Measurements from ENCODE around the gene C19orf73.
"Not testable (repeated sequence)": the region's sequence is repeated elsewhere in the genome, so short reads cannot be mapped to it uniquely, and the experiment has no call there.

C19orf73 gene

DNA sequence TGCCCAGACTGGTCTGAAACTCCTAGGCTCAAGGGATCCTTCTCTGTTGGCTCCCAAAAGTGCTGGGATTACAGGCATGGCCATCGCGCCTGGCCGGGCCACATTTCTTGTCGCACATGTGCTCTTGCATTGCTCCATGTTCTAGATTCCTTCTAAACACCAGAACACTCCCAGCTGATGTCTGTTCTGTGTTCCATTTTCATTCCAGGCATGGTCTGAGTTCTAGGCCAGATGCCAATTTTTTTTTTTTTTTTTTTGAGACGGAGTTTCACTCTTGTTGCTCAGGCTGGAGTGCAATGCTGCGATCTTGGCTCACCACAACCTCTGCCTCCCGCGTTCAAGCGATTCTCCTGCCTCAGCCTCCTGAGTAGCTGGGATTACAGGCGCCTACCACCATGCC is 2.9 kb upstream of the C19orf73 start:
- DNase-seq: not testable (repeated sequence)

DNA sequence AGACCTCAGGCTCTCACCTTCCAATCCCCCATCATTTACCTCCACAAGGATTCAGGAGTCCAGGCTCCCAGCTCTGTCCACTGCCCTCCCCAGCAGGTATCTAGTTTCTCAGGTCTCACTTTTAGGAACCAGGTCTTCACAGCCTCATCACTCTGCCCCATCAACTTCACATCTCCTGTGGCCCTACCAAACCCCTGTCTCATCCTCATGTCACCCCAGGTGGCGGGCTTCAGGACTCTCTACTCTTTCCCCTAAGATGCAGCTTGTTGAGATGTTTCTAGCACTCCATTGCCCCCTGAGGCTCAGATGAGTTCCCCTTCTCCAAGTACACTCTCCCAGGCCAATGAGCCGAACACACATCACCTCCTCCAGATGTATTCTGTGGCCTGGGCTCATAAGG is 1.9 kb upstream of the C19orf73 start:
- no peak for DNase-seq

DNA sequence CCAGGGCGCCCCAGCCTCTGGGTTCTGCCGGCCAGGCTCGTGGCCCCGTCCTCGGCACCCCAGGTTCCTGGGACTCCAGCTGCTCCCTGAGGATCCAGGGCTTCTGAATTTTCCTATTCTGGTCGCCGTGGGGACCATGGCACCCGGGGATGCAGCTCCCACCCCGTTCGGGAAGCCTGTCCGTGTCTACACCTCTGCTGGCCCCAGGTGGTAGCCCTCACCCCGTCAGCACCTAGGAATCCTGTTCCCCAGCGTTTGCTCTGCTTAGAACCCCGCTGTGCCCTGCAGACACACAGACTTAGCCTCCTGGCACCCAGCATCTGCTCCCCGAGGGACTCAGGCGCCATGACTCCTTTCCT is 1.4 kb upstream of the C19orf73 start:
- no peak for DNase-seq

DNA sequence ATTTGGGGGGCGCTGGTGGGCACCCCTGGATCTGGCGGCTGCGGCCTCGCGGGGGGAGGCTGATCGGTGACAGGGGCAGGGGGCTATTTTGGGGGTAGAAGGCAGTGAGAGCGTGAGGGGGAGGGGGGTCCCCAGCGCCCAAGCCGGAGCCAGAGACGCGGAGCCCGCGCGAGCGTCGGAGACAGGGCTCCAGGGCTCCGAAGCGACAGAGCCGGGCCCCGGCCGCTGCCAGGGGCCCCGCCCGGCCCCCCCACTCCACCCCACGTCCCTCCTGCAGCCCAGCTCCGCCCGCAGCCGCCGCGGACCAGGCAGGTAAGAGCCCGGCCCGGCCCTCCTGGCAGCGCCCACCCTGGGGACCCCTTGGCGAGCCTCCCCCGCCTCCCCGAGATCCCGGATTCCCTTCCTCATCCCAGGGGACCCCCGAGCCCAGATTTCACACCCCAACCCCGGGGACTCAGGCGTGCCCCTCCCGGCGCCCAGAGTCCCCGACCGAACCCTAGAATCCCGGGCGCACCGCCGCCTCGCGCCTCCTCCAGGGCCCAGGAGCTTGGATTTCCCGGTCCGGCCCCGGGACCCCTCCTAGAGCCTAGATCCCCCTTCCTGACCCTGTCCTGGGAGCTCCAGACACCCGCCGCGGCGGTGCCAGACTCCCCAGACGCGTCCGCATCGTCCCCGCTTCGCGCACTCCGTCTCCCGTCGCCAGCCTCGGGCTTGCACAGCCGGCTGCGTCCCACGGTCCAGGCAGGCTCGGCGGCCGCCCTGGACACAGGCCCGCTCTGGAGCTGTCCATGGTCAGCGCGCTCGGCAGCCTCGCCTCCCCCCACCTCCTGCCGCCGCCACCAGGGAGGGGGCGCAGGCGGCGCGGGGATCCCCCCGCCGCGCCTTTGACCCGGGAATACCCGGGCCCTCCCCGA is 725 bp upstream of the C19orf73 start, which contains the start of gene PPFIA3:
PPFIA3 (plus strand) TSS at position 134 of the 914 bp plus-strand sequence. CDS start 8,330 bp downstream, outside the sequence.
- peak; percentile 80 for DNase-seq

DNA sequence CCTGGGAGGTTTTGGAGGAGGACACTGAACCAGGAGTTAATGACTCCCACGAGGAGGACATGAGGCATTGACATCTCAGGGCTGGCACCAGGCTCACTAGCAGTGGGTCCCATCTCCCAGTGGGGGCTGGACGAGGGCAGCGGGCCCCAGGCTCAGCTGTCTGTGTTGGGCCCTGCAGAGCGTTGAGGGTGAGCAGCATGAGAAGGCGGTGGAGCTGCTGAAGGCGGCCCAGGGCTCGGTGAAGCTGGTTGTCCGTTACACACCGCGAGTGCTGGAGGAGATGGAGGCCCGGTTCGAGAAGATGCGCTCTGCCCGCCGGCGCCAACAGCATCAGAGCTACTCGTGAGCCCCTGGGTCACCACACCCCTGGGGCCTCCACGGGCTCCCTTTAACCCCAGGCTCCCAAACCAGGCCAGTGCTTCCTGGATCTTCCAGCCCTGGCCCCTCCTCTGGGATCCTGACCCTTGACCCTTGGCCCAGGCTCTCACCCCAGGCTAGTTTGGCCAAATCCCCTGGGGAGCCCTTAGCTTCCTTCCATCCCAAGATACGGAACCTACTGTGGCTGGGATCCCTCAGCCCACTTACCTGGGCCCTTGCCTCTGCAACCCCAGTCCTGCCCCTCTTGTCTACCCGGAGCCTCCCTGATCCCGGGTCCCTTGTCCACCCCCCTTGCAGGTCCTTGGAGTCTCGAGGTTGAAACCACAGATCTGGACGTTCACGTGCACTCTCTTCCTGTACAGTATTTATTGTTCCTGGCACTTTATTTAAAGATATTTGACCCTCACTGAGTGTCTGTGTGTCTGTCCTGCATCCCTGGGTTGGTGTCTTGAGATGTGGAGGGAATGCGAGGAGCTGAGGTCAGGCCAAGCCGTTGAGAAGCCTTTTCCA is 1.0 kb downstream of the C19orf73 start:
- DNase-seq: no peak

DNA sequence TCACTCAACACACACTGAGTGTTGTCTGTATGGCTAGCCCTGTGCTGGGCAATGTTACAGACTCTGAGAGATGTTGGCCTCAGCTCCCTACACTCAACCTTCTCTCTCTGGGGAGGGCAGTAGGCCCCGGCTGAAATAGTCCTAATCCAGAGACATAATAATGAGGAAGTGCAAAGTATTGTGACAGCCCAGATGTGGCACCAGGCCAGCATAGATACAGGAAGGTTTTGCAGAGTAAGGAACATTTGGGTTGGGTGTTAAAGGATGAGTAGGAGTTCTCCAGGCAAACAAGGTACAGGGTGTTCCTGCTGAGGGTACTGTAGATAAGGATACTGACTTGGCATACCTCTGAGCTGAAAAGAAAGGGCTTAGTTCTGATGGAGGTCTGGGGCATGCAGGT is 2.4 kb downstream of the C19orf73 start:
- DNase-seq: no peak

DNA sequence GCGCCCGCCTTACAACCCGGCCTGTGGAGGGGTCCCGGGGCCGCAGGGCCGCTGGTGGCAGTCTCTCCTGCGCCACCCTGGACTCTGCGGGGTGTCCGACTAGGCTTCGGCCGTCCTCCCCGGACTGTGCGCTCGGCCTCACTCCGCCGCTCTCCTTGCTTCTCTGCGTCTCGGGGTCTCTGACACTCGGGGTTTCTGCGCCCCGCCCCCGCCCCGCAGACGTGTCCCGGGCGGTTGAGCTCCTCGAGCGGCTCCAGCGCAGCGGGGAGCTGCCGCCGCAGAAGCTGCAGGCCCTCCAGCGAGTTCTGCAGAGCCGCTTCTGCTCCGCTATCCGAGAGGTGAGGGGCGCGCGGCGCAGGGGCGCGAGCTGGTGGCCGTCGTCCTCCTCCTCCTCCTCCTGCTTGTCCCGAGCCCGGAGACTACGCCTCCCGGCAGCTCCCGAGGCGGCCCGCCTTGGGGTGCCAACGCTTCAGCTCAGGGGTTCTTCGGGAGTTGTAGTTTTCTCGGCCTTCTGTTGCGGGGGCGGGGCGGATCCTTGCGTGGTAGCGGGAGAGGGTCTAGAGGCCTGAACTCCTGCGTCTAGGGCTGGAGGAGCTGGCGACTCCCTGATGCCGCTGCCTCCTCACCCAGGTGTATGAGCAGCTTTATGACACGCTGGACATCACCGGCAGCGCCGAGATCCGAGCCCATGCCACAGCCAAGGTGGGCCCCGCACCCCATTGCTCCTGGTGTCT is 4.1 kb downstream of the C19orf73 start:
- peak; percentile 89 for DNase-seq

DNA sequence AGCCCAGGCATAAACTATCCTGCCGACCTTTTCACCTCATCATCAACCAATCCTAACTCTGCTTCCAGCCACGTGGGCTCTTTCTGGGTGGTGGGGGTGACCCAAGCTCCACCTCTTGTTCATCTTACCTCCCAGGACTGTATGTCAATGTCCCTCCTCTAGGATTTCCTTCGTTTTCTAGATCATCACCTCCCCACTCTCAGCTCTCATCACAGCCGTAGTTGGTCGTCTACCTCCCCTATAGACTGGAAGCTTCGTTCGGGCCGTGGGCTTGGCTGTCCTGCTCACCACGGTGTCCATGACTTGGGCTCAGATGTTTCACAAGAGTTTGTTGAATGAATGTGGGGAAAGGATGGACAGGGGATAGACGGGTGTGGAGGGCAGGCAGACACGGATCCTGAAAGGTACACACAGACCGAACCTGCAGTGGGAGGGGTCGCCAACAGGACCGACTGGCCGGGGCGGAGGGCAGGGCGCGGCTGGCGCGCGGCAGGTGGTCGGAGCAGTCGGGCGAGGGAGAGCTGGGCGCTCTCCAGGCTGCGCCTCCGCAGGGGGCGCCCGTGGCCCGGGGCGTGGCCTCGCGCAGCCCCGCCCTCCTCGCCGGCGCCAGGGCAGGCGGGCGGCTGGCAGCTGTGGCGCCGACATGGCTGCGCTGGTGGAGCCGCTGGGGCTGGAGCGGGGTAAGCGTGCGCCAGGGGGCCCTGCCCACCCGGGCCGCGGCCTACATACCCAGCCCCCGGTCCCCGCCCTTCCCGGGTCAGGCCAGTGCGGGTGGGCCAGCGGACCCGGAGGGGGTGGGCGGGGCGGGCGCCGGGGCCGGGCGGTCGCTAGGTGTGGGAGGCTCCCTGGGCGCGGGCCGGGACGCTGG is 4.9 kb downstream of the C19orf73 start, which contains the start of gene LIN7B:
LIN7B (plus strand) TSS at position 609 of the 868 bp plus-strand sequence; CDS start at position 644, 35 bp downstream.
- DNase-seq: peak; percentile 84

DNA sequence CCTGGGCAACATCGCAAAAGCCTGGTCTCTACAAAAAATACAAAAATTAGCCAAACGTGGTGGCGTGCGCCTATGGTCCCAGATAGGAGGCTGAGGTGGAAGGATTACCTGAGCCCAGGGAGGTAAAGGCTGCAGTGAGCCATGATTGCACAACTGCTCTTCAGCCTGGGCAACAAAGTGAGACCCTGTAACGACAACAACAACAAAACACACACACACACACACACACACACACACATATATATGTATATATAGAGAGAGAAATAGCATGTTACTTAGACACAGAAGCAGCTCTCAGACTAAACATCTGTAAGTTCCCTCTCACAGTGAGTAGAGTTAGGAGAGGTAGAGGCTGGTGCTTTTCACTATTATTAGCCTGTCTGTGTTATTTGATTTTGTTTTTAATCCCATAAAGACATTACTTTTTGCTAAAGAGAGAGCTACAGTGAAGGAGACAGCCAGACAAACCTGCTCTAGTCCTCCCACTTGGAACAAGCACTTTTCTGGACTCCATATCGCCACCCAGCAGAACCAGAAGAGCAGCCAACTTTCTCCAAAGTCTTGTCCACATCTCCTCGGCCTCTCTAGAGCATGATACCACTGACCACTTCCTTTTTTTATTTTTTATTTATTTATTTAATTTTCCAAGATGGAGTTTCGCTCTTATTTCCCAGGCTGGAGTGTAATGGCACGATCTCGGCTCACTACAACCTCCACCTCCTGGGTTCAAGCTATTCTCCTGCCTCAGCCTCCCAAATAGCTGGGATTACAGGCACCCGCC is 7.5 kb downstream of the C19orf73 start:
- DNase-seq: no peak

DNA sequence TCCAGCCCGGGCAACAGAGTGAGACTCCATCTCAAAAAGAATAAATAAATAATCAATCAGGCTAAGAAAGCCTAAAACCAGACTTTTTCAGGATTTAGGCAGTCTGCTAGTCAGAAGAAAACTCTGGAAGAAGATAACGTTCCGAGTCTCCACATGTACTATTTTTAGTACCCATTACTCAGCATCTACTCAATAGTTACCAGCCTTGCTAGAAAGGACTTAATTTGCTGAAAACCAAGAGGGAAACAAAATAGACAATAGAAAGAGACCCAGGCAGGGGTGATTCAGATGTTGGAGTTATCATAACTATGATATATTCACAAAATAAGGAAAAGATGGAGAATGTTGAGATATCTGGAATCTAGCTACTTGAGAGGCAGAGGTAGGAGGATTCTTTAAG is 8.4 kb downstream of the C19orf73 start:
- no peak for DNase-seq

DNA sequence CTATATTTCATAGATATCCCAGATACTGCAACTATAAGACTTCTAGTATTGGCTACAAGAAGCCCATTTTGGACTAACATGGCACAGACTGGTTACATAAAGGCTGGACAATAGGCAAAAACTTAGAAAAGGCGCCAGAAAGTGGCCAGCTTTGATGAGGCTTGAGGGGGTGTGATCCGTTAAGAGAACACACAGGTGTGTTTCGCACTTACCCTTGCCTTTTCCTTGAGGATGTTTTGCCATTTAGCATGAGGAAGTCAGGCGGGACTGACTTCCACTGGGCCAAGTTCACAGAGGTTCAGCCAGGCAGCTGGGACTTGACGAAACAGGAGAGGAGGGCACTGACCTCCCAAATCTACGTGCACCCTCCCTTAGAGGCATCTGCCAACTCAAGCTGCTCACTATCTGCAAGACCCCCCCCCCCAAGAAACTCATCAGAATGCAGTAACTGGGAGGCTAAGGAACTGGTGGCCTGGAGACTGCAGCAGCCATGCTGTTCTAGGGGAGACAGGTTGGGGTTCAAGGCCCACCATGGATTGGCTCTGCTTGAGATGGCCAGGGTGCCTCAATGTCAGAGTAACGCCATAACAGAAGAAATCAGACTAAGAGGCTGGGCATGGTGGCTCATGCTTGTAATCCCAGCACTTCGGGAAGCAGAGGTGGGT is 9.2 kb downstream of the C19orf73 start:
- DNase-seq: no peak

DNA sequence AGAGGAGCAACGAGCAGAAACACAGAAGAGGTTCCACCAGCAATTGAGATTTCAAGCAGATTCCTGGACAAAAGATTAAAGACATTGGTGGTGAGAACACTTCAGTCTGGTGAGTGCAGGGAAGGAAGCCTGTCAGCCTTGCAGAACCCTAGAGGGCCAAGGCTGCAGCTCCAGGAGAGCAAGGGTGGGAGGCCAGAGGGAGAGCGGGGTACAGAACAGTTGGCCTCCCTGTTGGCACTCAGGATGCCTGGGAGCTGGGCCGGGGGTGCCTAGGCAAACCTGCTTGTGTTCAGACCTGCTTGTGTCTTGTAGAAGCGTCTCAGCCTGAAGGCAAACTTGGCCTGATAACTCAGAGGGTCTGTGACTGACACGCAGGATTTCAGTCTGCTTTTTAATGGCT is 9.9 kb downstream of the C19orf73 start:
- DNase-seq: no peak

DNA sequence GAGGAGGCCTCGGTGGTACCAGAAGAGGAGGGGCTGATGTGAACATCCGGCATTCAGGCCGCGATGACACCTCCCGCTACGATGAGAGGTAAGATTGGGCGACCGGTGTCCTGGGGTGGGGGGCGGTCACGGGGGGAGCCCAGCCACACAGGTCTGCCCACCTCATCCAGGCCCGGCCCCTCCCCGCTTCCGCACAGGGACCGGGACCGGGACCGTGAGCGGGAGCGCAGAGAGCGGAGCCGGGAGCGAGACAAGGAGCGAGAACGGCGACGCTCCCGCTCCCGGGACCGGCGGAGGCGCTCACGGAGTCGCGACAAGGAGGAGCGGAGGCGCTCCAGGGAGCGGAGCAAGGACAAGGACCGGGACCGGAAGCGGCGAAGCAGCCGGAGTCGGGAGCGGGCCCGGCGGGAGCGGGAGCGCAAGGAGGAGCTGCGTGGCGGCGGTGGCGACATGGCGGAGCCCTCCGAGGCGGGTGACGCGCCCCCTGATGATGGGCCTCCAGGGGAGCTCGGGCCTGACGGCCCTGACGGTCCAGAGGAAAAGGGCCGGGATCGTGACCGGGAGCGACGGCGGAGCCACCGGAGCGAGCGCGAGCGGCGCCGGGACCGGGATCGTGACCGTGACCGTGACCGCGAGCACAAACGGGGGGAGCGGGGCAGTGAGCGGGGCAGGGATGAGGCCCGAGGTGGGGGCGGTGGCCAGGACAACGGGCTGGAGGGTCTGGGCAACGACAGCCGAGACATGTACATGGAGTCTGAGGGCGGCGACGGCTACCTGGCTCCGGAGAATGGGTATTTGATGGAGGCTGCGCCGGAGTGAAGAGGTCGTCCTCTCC is 11.1 kb downstream of the C19orf73 start:
- no peak for DNase-seq

DNA sequence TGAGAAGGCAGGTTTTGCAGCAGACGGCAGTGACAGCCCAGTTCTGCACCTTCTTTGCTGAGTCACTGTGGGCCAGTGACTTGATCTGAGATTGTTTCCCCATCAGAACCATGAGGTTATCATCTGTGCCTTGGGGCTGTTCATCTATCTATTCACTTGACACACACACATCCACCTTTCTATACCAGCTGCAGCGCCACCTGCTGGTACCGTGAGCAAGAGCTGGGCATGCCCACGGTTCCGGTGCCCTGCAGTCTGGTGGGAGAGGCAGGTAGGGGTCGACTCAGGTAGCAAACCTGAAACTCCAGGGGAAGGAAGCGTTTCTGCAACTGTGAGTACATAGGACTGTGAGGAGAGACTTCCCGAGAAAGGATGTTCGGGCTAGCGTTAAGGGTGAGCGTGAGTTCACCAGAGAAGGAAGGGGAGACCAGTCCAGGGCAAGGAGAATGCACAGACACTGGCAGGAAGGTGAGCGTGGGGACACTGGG is 12.3 kb downstream of the C19orf73 start:
- peak; percentile 71 for DNase-seq

DNA sequence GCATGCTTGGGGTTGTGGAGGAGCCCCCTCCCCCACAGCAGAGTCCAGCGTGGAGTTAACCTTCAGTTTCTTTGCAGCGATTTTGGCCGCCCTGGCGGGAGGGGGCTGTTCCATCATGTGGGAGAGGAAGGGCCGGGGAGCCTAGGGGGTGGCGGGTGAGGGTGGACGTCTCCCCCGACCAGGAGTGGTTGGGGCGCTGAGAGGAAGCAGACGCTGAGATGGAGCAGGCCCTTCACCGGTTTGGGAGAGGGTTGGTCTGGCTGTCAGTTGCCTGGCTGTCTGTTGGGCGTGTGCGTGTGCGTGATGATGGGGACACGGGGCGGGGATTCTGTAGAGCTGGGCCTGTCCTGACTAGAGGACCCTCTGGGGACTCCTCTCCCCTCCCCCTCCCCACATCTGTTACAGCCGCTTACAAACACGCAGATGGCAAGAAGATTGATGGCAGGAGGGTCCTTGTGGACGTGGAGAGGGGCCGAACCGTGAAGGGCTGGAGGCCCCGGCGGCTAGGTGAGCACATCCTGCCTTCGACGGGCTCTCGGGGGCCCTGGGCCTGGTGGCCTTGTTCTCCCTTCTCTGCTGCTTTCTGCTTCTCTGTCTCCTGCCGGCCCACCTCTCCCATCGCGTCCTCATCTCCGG is 14.6 kb downstream of the C19orf73 start:
- peak; percentile 41 for DNase-seq

DNA sequence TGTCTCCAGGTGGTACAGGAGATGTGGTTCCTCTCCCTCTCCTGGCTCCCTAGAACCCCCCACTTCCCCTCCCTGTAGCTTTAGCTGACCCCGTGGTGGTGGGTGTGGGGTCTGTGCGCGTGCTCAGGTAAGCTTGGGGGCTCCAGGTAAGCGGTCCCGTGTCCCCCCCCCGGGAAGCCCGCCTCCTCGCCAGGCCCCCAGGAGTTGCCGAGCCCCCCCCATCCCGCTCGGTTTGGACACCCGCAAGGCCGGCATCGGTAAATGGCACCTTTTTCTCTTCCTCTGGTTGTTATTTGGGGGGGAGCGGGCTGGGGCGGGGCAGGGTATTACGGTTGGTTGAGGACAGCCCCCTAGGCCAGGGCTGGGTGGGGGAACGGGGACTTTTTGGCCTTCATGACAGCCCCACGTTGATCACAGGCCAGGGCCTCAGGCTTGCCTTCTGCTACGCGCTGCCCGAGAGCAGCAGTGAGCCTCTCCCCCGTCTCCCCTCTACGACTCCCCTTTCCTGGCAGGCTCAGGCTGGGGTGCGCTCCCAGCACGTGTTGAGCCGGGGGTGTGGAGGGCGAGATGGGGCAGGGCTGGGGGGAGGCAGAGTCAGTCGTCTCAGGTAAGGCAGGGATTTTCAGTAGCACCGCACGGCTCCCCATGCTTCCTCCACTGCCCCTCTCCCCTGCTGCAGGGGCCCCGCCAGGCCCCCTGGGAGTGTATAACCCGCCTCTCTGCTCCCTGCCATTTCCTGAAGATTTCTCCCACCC is 15.4 kb downstream of the C19orf73 start:
- no peak for DNase-seq

DNA sequence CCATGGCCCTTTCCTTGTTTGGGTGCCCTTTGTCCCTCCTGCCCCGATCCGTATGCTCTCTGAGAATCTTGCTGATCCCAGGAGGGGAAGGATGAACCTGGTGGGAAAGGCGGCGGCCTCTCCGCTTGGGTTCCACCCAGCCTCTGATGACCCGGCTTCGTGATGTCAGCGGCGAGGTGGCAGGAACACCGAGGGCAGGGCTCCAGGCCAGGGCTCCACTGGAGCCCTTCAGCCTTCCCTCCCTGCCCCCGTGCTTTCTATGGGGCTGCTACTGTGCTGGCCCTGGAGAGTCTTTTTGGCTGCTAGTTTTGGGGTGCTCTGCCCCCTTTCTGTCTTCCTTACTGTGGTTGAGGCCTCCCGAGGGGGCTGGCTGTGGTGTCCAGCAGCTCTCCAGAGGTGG is 16.6 kb downstream of the C19orf73 start:
- no peak for DNase-seq

DNA sequence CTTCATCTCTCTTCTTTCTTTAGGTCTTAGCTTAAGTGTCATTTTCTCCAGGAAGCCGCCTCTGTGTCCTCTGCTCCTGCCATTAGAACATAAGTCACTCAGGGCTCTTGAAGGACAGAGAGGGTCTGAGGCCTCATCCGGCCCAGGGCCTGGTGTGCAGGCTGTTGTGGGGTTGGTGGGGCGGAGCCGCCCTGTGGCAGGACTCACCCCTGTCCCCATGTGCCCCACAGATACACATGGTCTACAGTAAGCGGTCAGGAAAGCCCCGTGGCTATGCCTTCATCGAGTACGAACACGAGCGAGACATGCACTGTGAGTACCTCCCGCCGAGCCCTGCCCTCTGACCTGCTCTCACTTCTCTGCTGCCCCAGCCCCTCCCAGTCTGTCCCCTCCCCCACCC is 17.8 kb downstream of the C19orf73 start:
- no peak for DNase-seq
